Mesendoderm (in vitro differentiated cells): ENCODE results near the gene ZFPL1.

ENCODE experiments used
- DNase-seq: peaks from one replicate; pipeline ENCODE4 v3.0.0; 2013
- H2AK5ac ChIP-seq: 2 replicates; pipeline ENCODE4 v1.6.1; 2013; ENCODE audit warnings: low read length, inconsistent platforms
- H2BK120ac ChIP-seq: 2 replicates; pipeline ENCODE4 v1.6.1; 2013; ENCODE audit warnings: low read depth, mild to moderate bottlenecking, low read length, moderate library complexity, mixed read lengths
- H2BK15ac ChIP-seq: replicated peaks from 2 replicates; pipeline ENCODE4 v1.6.1; 2013; ENCODE audit warnings: low read depth, mild to moderate bottlenecking, moderate library complexity
- H2BK5ac ChIP-seq: 2 replicates; pipeline ENCODE4 v1.6.1; 2013; ENCODE audit warnings: low read length, inconsistent platforms
- H3K18ac ChIP-seq: 2 replicates; pipeline ENCODE4 v1.6.1; 2013; ENCODE audit warnings: mild to moderate bottlenecking, low read length, mixed read lengths
- H3K23ac ChIP-seq: one replicate; pipeline ENCODE4 v1.6.1; 2013; ENCODE audit warnings: low read length
- H3K27ac ChIP-seq: 2 replicates; pipeline ENCODE4 v1.5.1; 2013; ENCODE audit warnings: low read depth, mild to moderate bottlenecking, inconsistent platforms, low read length, moderate library complexity
- H3K27me3 ChIP-seq: 2 replicates; pipeline ENCODE4 v1.6.1; 2013; ENCODE audit warnings: low read length, control low read depth, mild to moderate bottlenecking, inconsistent platforms; ENCODE audit not compliant: insufficient read depth, poor library complexity
- H3K36me3 ChIP-seq: 2 replicates; pipeline ENCODE4 v1.6.1; 2013; ENCODE audit warnings: low read length, inconsistent platforms; ENCODE audit not compliant: control insufficient read depth, insufficient read depth
- H3K4ac ChIP-seq: one replicate; pipeline ENCODE4 v1.6.1; 2013; ENCODE audit warnings: low read depth, mild to moderate bottlenecking, low read length, moderate library complexity
- H3K4me1 ChIP-seq: 2 replicates; pipeline ENCODE4 v1.6.1; 2013; ENCODE audit warnings: low read depth, low read length, inconsistent platforms; ENCODE audit not compliant: control insufficient read depth
- H3K4me2 ChIP-seq: 2 replicates; pipeline ENCODE4 v1.6.1; 2013; ENCODE audit warnings: low read length
- H3K4me3 ChIP-seq: 2 replicates; pipeline ENCODE4 v1.5.1; 2013; ENCODE audit warnings: mild to moderate bottlenecking, low read length
- H3K56ac ChIP-seq: one replicate; pipeline ENCODE4 v1.6.1; 2013; ENCODE audit warnings: low read length
- H3K79me1 ChIP-seq: 2 replicates; pipeline ENCODE4 v1.6.1; 2013; ENCODE audit warnings: low read length, inconsistent platforms
- H3K79me2 ChIP-seq: 2 replicates; pipeline ENCODE4 v1.6.1; 2013; ENCODE audit warnings: mild to moderate bottlenecking, low read length; ENCODE audit not compliant: control insufficient read depth, insufficient read depth
- H3K9ac ChIP-seq: 2 replicates; pipeline ENCODE4 v1.6.1; 2013; ENCODE audit warnings: low read length, inconsistent platforms
- H4K5ac ChIP-seq: one replicate; pipeline ENCODE4 v1.6.1; 2013; ENCODE audit warnings: low read length
- H4K8ac ChIP-seq: one replicate; pipeline ENCODE4 v1.6.1; 2013; ENCODE audit warnings: low read depth, mild to moderate bottlenecking, control low read depth, low read length, moderate library complexity
- WGBS: extraction: QIAGEN DNeasy Blood & Tissue Kit; methylation state at CpG from one replicate; pipeline ENCODE4 v1.1.7; 2013; ENCODE audit warnings: low lambda C conversion rate, missing lambda C conversion rate; ENCODE audit not compliant: insufficient coverage; ENCODE audit errors: extremely low coverage; 5-methylcytosine and 5-hydroxymethylcytosine counted together

Gene ZFPL1

GRCh38 chr11:65104628-65105027 lies 20.6 kb downstream of the ZFPL1 start:
- no CpG with 5 or more reads among the region's 4 CpGs for WGBS
- H3K9ac ChIP-seq, result no peak overlapping the region
- H3K4me2 ChIP-seq, result no peak overlapping the region
- no peaks in the 10 kb centered on the region for H3K4me1 ChIP-seq
- H2BK15ac ChIP-seq, result no peak overlapping the region
- no peak for DNase-seq
- no peak overlapping the region for H3K23ac ChIP-seq
- no peaks in the 10 kb centered on the region for H3K36me3 ChIP-seq
- no peaks in the 10 kb centered on the region for H3K27me3 ChIP-seq
- H3K79me1 ChIP-seq, result no peaks in the 10 kb centered on the region
- H3K27ac ChIP-seq, result no peak overlapping the region
- H3K4ac ChIP-seq, result no peak overlapping the region
- no peak overlapping the region for H4K5ac ChIP-seq
- H4K8ac ChIP-seq, result no peak overlapping the region
- no peak overlapping the region for H3K4me3 ChIP-seq
- H2AK5ac ChIP-seq, result no peak overlapping the region
- H3K79me2 ChIP-seq, result no peaks in the 10 kb centered on the region
- H2BK120ac ChIP-seq, result no peak overlapping the region
- no peak overlapping the region for H3K56ac ChIP-seq
- no peak overlapping the region for H2BK5ac ChIP-seq
- no peak overlapping the region for H3K18ac ChIP-seq

- no CpG with 5 or more reads among the region's 15 CpGs for WGBS
- Histone ChIP-seq H4K5ac (no peak overlapping the region), H4K8ac (no peak overlapping the region), H3K4me3 (no peak overlapping the region), H2BK120ac (no peak overlapping the region), H3K79me2 (no peaks in the 10 kb centered on the region), H3K27ac (no peak overlapping the region), H3K4ac (no peak overlapping the region), H3K36me3 (no peaks in the 10 kb centered on the region), H3K18ac (no peak overlapping the region), H3K4me1 (peaks cover 2% of the 10 kb centered on the region), H3K79me1 (no peaks in the 10 kb centered on the region), H3K27me3 (no peaks in the 10 kb centered on the region), H3K56ac (no peak overlapping the region), H3K4me2 (no peak overlapping the region), H2BK15ac (no peak overlapping the region), H3K23ac (no peak overlapping the region), H2AK5ac (no peak overlapping the region), H3K9ac (no peak overlapping the region), H2BK5ac (no peak overlapping the region)
- no peak for DNase-seq
These were observed 23.1 kb downstream of the ZFPL1 start for GRCh38 chr11:65107078-65107477.

- H2BK15ac ChIP-seq, result no peak overlapping the region
- H3K4me2 ChIP-seq, result no peak overlapping the region
- H3K4me1 ChIP-seq, result peaks cover 2% of the 10 kb centered on the region
- H4K8ac ChIP-seq, result no peak overlapping the region
- no peak overlapping the region for H3K27ac ChIP-seq
- no peaks in the 10 kb centered on the region for H3K79me2 ChIP-seq
- H3K27me3 ChIP-seq, result no peaks in the 10 kb centered on the region
- H3K18ac ChIP-seq, result no peak overlapping the region
- H3K23ac ChIP-seq, result no peak overlapping the region
- WGBS, result no CpG with 5 or more reads among the region's 52 CpGs
- H2AK5ac ChIP-seq, result no peak overlapping the region
- no peak overlapping the region for H2BK120ac ChIP-seq
- no peak for DNase-seq
- no peak overlapping the region for H3K4ac ChIP-seq
- H3K9ac ChIP-seq, result no peak overlapping the region
- no peaks in the 10 kb centered on the region for H3K36me3 ChIP-seq
- H3K56ac ChIP-seq, result no peak overlapping the region
- H2BK5ac ChIP-seq, result no peak overlapping the region
- H3K79me1 ChIP-seq, result no peaks in the 10 kb centered on the region
- H4K5ac ChIP-seq, result no peak overlapping the region
- no peak overlapping the region for H3K4me3 ChIP-seq
These were observed 23.9 kb downstream of the ZFPL1 start for GRCh38 chr11:65107751-65108468.

- Histone ChIP-seq H4K5ac (no peak overlapping the region), H3K27me3 (no peaks in the 10 kb centered on the region), H3K27ac (no peak overlapping the region), H3K79me1 (no peaks in the 10 kb centered on the region), H3K79me2 (no peaks in the 10 kb centered on the region), H2AK5ac (no peak overlapping the region), H3K9ac (no peak overlapping the region), H2BK120ac (no peak overlapping the region), H3K4me3 (no peak overlapping the region), H4K8ac (no peak overlapping the region), H3K4me1 (peaks cover 3% of the 10 kb centered on the region), H3K56ac (no peak overlapping the region), H2BK15ac (no peak overlapping the region), H3K4ac (no peak overlapping the region), H3K23ac (no peak overlapping the region), H3K4me2 (no peak overlapping the region), H2BK5ac (no peak overlapping the region), H3K18ac (no peak overlapping the region), H3K36me3 (no peaks in the 10 kb centered on the region)
- WGBS, result no CpG with 5 or more reads among the region's 38 CpGs
- DNase-seq, result no peak
These were observed 24.6 kb downstream of the ZFPL1 start for GRCh38 chr11:65108469-65109123.

- H3K9ac ChIP-seq, result no peak overlapping the region
- DNase-seq, result no peak
- H3K27me3 ChIP-seq, result no peaks in the 10 kb centered on the region
- H3K23ac ChIP-seq, result no peak overlapping the region
- H2BK15ac ChIP-seq, result no peak overlapping the region
- no peak overlapping the region for H3K4me3 ChIP-seq
- H3K4ac ChIP-seq, result no peak overlapping the region
- H3K36me3 ChIP-seq, result no peaks in the 10 kb centered on the region
- H2BK120ac ChIP-seq, result no peak overlapping the region
- H2BK5ac ChIP-seq, result no peak overlapping the region
- H4K8ac ChIP-seq, result no peak overlapping the region
- no peak overlapping the region for H4K5ac ChIP-seq
- H3K18ac ChIP-seq, result no peak overlapping the region
- no CpG with 5 or more reads among the region's 36 CpGs for WGBS
- H3K79me2 ChIP-seq, result no peaks in the 10 kb centered on the region
- peaks cover 3% of the 10 kb centered on the region for H3K4me1 ChIP-seq
- H3K4me2 ChIP-seq, result no peak overlapping the region
- H3K27ac ChIP-seq, result no peak overlapping the region
- no peaks in the 10 kb centered on the region for H3K79me1 ChIP-seq
- H3K56ac ChIP-seq, result no peak overlapping the region
- no peak overlapping the region for H2AK5ac ChIP-seq
These were observed 25.5 kb downstream of the ZFPL1 start for GRCh38 chr11:65109231-65110198.
